ENCODE data around the gene IFNL4.
"Not testable (repeated sequence)": the region's sequence is repeated elsewhere in the genome, so short reads cannot be mapped to it uniquely, and the experiment has no call there.

DNA sequence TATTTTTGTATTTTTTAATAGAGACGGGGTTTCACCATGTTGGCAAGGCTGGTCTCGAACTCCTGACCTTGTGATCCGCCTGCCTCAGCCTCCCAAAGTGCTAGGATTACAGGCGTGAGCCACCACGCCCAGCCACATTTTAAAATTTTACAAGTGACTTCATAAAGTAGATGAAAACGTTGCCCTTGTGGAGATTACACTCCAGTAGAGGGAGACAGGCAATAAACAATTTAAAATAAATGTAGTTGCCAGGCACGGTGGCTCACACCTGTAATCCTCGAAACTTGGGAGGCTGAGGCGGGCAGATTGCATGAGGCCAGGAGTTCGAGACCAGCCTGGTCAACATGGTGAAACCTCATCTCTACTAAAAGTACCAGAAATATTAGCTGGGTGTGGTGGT is 29.5 kb downstream of the IFNL4 start:
- TF ChIP-seq EZH2 (IDR thresholded peaks at IDR 0.05; ENCODE audit: low read depth, unreplicated experiment); CREB1 (CRISPR knock-in tag; IDR thresholded peaks at IDR 0.05; ENCODE audit: low read depth); POLR2AphosphoS5 (IDR thresholded peaks at IDR 0.05; ENCODE audit: low read depth); EZH2phosphoT487 (IDR thresholded peaks at IDR 0.05; ENCODE audit: unreplicated experiment); JUNB (IDR thresholded peaks at IDR 0.05; ENCODE audit: unreplicated experiment): not testable (repeated sequence)
- TF ChIP-seq, protein P1, sequence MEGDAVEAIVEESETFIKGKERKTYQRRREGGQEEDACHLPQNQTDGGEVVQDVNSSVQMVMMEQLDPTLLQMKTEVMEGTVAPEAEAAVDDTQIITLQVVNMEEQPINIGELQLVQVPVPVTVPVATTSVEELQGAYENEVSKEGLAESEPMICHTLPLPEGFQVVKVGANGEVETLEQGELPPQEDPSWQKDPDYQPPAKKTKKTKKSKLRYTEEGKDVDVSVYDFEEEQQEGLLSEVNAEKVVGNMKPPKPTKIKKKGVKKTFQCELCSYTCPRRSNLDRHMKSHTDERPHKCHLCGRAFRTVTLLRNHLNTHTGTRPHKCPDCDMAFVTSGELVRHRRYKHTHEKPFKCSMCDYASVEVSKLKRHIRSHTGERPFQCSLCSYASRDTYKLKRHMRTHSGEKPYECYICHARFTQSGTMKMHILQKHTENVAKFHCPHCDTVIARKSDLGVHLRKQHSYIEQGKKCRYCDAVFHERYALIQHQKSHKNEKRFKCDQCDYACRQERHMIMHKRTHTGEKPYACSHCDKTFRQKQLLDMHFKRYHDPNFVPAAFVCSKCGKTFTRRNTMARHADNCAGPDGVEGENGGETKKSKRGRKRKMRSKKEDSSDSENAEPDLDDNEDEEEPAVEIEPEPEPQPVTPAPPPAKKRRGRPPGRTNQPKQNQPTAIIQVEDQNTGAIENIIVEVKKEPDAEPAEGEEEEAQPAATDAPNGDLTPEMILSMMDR (conservative IDR thresholded peaks at IDR 0.05; ENCODE audit: low read depth in 2 of 2), result not testable (repeated sequence)
- TF ChIP-seq, protein P2, sequence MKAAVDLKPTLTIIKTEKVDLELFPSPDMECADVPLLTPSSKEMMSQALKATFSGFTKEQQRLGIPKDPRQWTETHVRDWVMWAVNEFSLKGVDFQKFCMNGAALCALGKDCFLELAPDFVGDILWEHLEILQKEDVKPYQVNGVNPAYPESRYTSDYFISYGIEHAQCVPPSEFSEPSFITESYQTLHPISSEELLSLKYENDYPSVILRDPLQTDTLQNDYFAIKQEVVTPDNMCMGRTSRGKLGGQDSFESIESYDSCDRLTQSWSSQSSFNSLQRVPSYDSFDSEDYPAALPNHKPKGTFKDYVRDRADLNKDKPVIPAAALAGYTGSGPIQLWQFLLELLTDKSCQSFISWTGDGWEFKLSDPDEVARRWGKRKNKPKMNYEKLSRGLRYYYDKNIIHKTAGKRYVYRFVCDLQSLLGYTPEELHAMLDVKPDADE (IDR thresholded peaks at IDR 0.05), result not testable (repeated sequence)

Data from GM23338 (cell line).